Activated T-helper 2 cell treated with anti-CD3 and anti-CD28 coated beads, Interferon-gamma antibody, Interleukin-2, Interleukin-4, amounts not matched to agents 10 μg/mL and 5 μg/mL and 100 μg/mL, durations not matched to agents 14 hours and 24 hours and 36 hours (primary cell): ENCODE results near the gene MREG. TPM values are rescaled to one million over a fixed set of nuclear protein-coding genes. Genes with fewer than 3 reads are reported as not detected.
"Not testable (repeated sequence)": the region's sequence is repeated elsewhere in the genome, so short reads cannot be mapped to it uniquely, and the experiment has no call there.

ENCODE experiments used
- DNase-seq: peaks from one replicate; pipeline ENCODE4 v3.0.0; 2021; ENCODE audit warnings: low spot score
- H3K27ac Mint-ChIP-seq: one replicate; pipeline ENCODE4 v1.8.0; 2021; ENCODE audit warnings: mixed read lengths
- H3K27me3 Mint-ChIP-seq: one replicate; pipeline ENCODE4 v1.8.0; 2021; ENCODE audit warnings: low read depth, mixed read lengths
- H3K36me3 Mint-ChIP-seq: one replicate; pipeline ENCODE4 v1.8.0; 2021; ENCODE audit warnings: low read depth, mixed read lengths
- H3K4me1 Mint-ChIP-seq: one replicate; pipeline ENCODE4 v1.8.0; 2021; ENCODE audit warnings: low read depth, mixed read lengths
- H3K4me3 Mint-ChIP-seq: one replicate; pipeline ENCODE4 v1.8.0; 2021; ENCODE audit warnings: low read depth, mild to moderate bottlenecking, moderate library complexity, mixed read lengths
- H3K9me3 Mint-ChIP-seq: one replicate; pipeline ENCODE4 v1.8.0; 2021; ENCODE audit warnings: mixed read lengths
- intact Hi-C: fragments of 100-400 bp; cut with micrococcal nuclease; formaldehyde crosslinking; loops from one replicate; pipeline ENCODE4 v1.15.1; 2023
- total RNA-seq: library from RNA; stranded (reverse); gene quantifications from 2 replicates; pipeline ENCODE4 v1.2.3, GENCODE V29; 2022

Gene MREG
- total RNA-seq, 1 donor from 2014 or later, result 15.3 TPM

GRCh38 chr2:215973954-215974699, 39.2 kb downstream of the MREG start:
- peaks cover 15% of the 10 kb centered on the region for H3K36me3 Mint-ChIP-seq
- H3K9me3 Mint-ChIP-seq, result no peaks in the 10 kb centered on the region
- no peak overlapping the region for H3K4me3 Mint-ChIP-seq
- H3K27ac Mint-ChIP-seq, result no peak overlapping the region
- H3K27me3 Mint-ChIP-seq, result no peaks in the 10 kb centered on the region
- DNase-seq, result no peak
- intact Hi-C loops, result no loop called here
- peaks cover 32% of the 10 kb centered on the region for H3K4me1 Mint-ChIP-seq

GRCh38 chr2:215973145-215973792, 40.1 kb downstream of the MREG start:
- intact Hi-C loops, result no loop called here
- Mint-ChIP-seq H3K27ac (no peak overlapping the region), H3K9me3 (no peaks in the 10 kb centered on the region), H3K27me3 (no peaks in the 10 kb centered on the region), H3K4me1 (peaks cover 30% of the 10 kb centered on the region), H3K4me3 (no peak overlapping the region), H3K36me3 (peaks cover 18% of the 10 kb centered on the region)
- DNase-seq, result no peak

GRCh38 chr2:215971671-215972070, 41.7 kb downstream of the MREG start:
- DNase-seq, result no peak
- Mint-ChIP-seq H3K27me3 (no peaks in the 10 kb centered on the region), H3K9me3 (no peaks in the 10 kb centered on the region), H3K27ac (no peak overlapping the region), H3K4me3 (no peak overlapping the region), H3K4me1 (peaks cover 36% of the 10 kb centered on the region), H3K36me3 (peaks cover 19% of the 10 kb centered on the region)
- intact Hi-C loops, result no loop called here

GRCh38 chr2:215970894-215971293, 42.5 kb downstream of the MREG start:
- H3K36me3 Mint-ChIP-seq, result peaks cover 19% of the 10 kb centered on the region
- DNase-seq, H3K9me3 Mint-ChIP-seq, H3K27me3 Mint-ChIP-seq, intact Hi-C loops, H3K27ac Mint-ChIP-seq, H3K4me3 Mint-ChIP-seq: not testable (repeated sequence)
- peaks cover 41% of the 10 kb centered on the region for H3K4me1 Mint-ChIP-seq

- peaks cover 45% of the 10 kb centered on the region for H3K4me1 Mint-ChIP-seq
- no peaks in the 10 kb centered on the region for H3K27me3 Mint-ChIP-seq
- intact Hi-C loops, result no loop called here
Observed at GRCh38 chr2:215970425-215970824, 42.9 kb downstream of the MREG start.

GRCh38 chr2:215969131-215969841, 44.1 kb downstream of the MREG start:
- peaks cover 48% of the 10 kb centered on the region for H3K4me1 Mint-ChIP-seq
- H3K9me3 Mint-ChIP-seq, result no peaks in the 10 kb centered on the region
- peaks cover 19% of the 10 kb centered on the region for H3K36me3 Mint-ChIP-seq
- H3K4me3 Mint-ChIP-seq, result no peak overlapping the region
- no peaks in the 10 kb centered on the region for H3K27me3 Mint-ChIP-seq
- intact Hi-C loops, result loop anchor here (5.0 kb wide), 1 partner anchor 38 kb away; no protein-coding TSS in a partner anchor
- no peak overlapping the region for H3K27ac Mint-ChIP-seq
- DNase-seq, result no peak

More at GRCh38 chr2:215970425-215970824, 42.9 kb downstream of the MREG start:
- DNase-seq, result no peak
- Mint-ChIP-seq H3K9me3 (no peaks in the 10 kb centered on the region), H3K27ac (peak overlapping the region; percentile 47), H3K36me3 (peaks cover 19% of the 10 kb centered on the region), H3K4me3 (no peak overlapping the region)

GRCh38 chr2:215968499-215968898, 44.9 kb downstream of the MREG start:
- no peak for DNase-seq
- H3K27ac Mint-ChIP-seq, result peak overlapping the region; percentile 60
- no peaks in the 10 kb centered on the region for H3K9me3 Mint-ChIP-seq
- H3K4me1 Mint-ChIP-seq, result peaks cover 48% of the 10 kb centered on the region
- intact Hi-C loops, result loop anchor here (5.0 kb wide), 1 partner anchor 39 kb away; no protein-coding TSS in a partner anchor
- no peak overlapping the region for H3K4me3 Mint-ChIP-seq
- H3K27me3 Mint-ChIP-seq, result no peaks in the 10 kb centered on the region
- H3K36me3 Mint-ChIP-seq, result peaks cover 19% of the 10 kb centered on the region

- peaks cover 48% of the 10 kb centered on the region for H3K4me1 Mint-ChIP-seq
- H3K27ac Mint-ChIP-seq, result peak overlapping the region; percentile 60
- DNase-seq, result no peak
Observed at GRCh38 chr2:215967590-215968378, 45.6 kb downstream of the MREG start.

GRCh38 chr2:215966951-215967350, 46.4 kb downstream of the MREG start:
- no peak overlapping the region for H3K27ac Mint-ChIP-seq
- H3K27me3 Mint-ChIP-seq, result no peaks in the 10 kb centered on the region
- no peak overlapping the region for H3K4me3 Mint-ChIP-seq
- DNase-seq, result no peak
- intact Hi-C loops, result loop anchor here (2.0 to 5.0 kb wide), 2 partner anchors 16 to 40 kb away; no protein-coding TSS in a partner anchor
- H3K4me1 Mint-ChIP-seq, result peaks cover 48% of the 10 kb centered on the region
- H3K9me3 Mint-ChIP-seq, result no peaks in the 10 kb centered on the region
- H3K36me3 Mint-ChIP-seq, result peaks cover 19% of the 10 kb centered on the region

More at GRCh38 chr2:215967590-215968378, 45.6 kb downstream of the MREG start:
- Mint-ChIP-seq H3K36me3 (peaks cover 19% of the 10 kb centered on the region), H3K9me3 (no peaks in the 10 kb centered on the region), H3K27me3 (no peaks in the 10 kb centered on the region), H3K4me3 (no peak overlapping the region)
- intact Hi-C loops, result loop anchor here (2.0 to 5.0 kb wide), 2 partner anchors 15 to 40 kb away; no protein-coding TSS in a partner anchor

GRCh38 chr2:215966274-215966673, 47.1 kb downstream of the MREG start:
- Mint-ChIP-seq H3K4me1 (peaks cover 48% of the 10 kb centered on the region), H3K36me3 (peaks cover 19% of the 10 kb centered on the region), H3K4me3 (peak overlapping the region; percentile 48), H3K9me3 (no peaks in the 10 kb centered on the region), H3K27ac (no peak overlapping the region), H3K27me3 (no peaks in the 10 kb centered on the region)
- intact Hi-C loops, result loop anchor here (2.0 to 5.0 kb wide), 2 partner anchors 17 to 41 kb away; no protein-coding TSS in a partner anchor
- DNase-seq, result no peak

GRCh38 chr2:215965532-215966165, 47.7 kb downstream of the MREG start:
- H3K4me1 Mint-ChIP-seq, result peaks cover 44% of the 10 kb centered on the region
- DNase-seq, result no peak
- peaks cover 14% of the 10 kb centered on the region for H3K36me3 Mint-ChIP-seq
- no peaks in the 10 kb centered on the region for H3K9me3 Mint-ChIP-seq
- H3K4me3 Mint-ChIP-seq, result no peak overlapping the region
- H3K27me3 Mint-ChIP-seq, result no peaks in the 10 kb centered on the region
- H3K27ac Mint-ChIP-seq, result no peak overlapping the region
- intact Hi-C loops, result loop anchor here (2.0 to 5.0 kb wide), 2 partner anchors 17 to 42 kb away; no protein-coding TSS in a partner anchor

- H3K9me3 Mint-ChIP-seq, result no peaks in the 10 kb centered on the region
- no peak overlapping the region for H3K27ac Mint-ChIP-seq
- no peak for DNase-seq
- H3K4me1 Mint-ChIP-seq, result peaks cover 17% of the 10 kb centered on the region
- no peak overlapping the region for H3K4me3 Mint-ChIP-seq
- peaks cover 4% of the 10 kb centered on the region for H3K36me3 Mint-ChIP-seq
- no peaks in the 10 kb centered on the region for H3K27me3 Mint-ChIP-seq
- intact Hi-C loops, result no loop called here
Observed at GRCh38 chr2:215961981-215962380, 51.4 kb downstream of the MREG start.
